ENCODE measurements around the gene CLOCK. TPM values are rescaled to one million over a fixed set of nuclear protein-coding genes. Genes with fewer than 3 reads are reported as not detected.

Gene CLOCK
- total RNA-seq, 2 experiments from 2014 or later = 1.9 to 9.0 TPM

GRCh38 chr4:55503169-55503568, 43.5 kb downstream of the CLOCK start:
- CTCF ChIA-PET (ENCODE audit: unreplicated experiment) = no interaction called here
- intact Hi-C loops (cut with micrococcal nuclease; ENCODE audit: unreplicated experiment) = no loop called here
- DNase-seq (ENCODE audit: low spot score) = no peak
- Histone ChIP-seq H3K79me2 (ENCODE audit: insufficient read depth, low read depth, low read length) (no peaks in the 10 kb centered on the region), H3K4me2 (ENCODE audit: low read length) (no peak overlapping the region), H3K4me3 (ENCODE audit: low read depth, low read length, poor library complexity, severe bottlenecking) (no peak overlapping the region), H3K27ac (ENCODE audit: low read depth, low read length, poor library complexity, severe bottlenecking) (no peak overlapping the region), H4K20me1 (ENCODE audit: insufficient read depth, low read length) (no peaks in the 10 kb centered on the region), H3K9me3 (ENCODE audit: low read length) (no peaks in the 10 kb centered on the region), H2AFZ (ENCODE audit: low read length) (no peak overlapping the region), H3K4me1 (ENCODE audit: insufficient read depth, low read length, poor library complexity, severe bottlenecking) (no peaks in the 10 kb centered on the region), H3K9me2 (ENCODE audit: insufficient read depth, low read length) (no peaks in the 10 kb centered on the region), H3K36me3 (ENCODE audit: insufficient read depth, low read length) (no peaks in the 10 kb centered on the region)
- TF ChIP-seq, protein P1, sequence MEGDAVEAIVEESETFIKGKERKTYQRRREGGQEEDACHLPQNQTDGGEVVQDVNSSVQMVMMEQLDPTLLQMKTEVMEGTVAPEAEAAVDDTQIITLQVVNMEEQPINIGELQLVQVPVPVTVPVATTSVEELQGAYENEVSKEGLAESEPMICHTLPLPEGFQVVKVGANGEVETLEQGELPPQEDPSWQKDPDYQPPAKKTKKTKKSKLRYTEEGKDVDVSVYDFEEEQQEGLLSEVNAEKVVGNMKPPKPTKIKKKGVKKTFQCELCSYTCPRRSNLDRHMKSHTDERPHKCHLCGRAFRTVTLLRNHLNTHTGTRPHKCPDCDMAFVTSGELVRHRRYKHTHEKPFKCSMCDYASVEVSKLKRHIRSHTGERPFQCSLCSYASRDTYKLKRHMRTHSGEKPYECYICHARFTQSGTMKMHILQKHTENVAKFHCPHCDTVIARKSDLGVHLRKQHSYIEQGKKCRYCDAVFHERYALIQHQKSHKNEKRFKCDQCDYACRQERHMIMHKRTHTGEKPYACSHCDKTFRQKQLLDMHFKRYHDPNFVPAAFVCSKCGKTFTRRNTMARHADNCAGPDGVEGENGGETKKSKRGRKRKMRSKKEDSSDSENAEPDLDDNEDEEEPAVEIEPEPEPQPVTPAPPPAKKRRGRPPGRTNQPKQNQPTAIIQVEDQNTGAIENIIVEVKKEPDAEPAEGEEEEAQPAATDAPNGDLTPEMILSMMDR (conservative IDR thresholded peaks at IDR 0.05; ENCODE audit: low read length) = no peak
- no peak for TF ChIP-seq EZH2phosphoT487 (IDR thresholded peaks at IDR 0.05; ENCODE audit: borderline replicate concordance, low read depth, low read length)
- BruUV-seq (replicated peaks) = no TSS peak
- POLR2A ChIA-PET = interaction anchor here (1.6 kb wide), 1 partner anchor 24 kb away, joined by 3 read pairs; no protein-coding TSS in a partner anchor

GRCh38 chr4:55500072-55500471, 46.6 kb downstream of the CLOCK start:
- no peaks in the 10 kb centered on the region for H3K79me2 ChIP-seq (ENCODE audit: insufficient read depth, low read depth, low read length)
- ChIA-PET POLR2A (no interaction called here), CTCF (ENCODE audit: unreplicated experiment) (no interaction called here)
- no peaks in the 10 kb centered on the region for H4K20me1 ChIP-seq (ENCODE audit: insufficient read depth, low read length)
- no peaks in the 10 kb centered on the region for H3K36me3 ChIP-seq (ENCODE audit: insufficient read depth, low read length)
- BruUV-seq (replicated peaks) = no TSS peak
- no peak for DNase-seq (ENCODE audit: low spot score)
- H3K4me2 ChIP-seq (ENCODE audit: low read length) = no peak overlapping the region
- H3K27ac ChIP-seq (ENCODE audit: low read depth, low read length, poor library complexity, severe bottlenecking) = no peak overlapping the region
- TF ChIP-seq EZH2phosphoT487 (IDR thresholded peaks at IDR 0.05; ENCODE audit: borderline replicate concordance, low read depth, low read length) = no peak
- TF ChIP-seq, protein P1 (conservative IDR thresholded peaks at IDR 0.05; ENCODE audit: low read length) = no peak
- intact Hi-C loops (cut with micrococcal nuclease; ENCODE audit: unreplicated experiment) = no loop called here
- H3K9me2 ChIP-seq (ENCODE audit: insufficient read depth, low read length) = no peaks in the 10 kb centered on the region
- no peak overlapping the region for H3K4me3 ChIP-seq (ENCODE audit: low read depth, low read length, poor library complexity, severe bottlenecking)
- H2AFZ ChIP-seq (ENCODE audit: low read length) = no peak overlapping the region
- H3K4me1 ChIP-seq (ENCODE audit: insufficient read depth, low read length, poor library complexity, severe bottlenecking) = no peaks in the 10 kb centered on the region
- no peaks in the 10 kb centered on the region for H3K9me3 ChIP-seq (ENCODE audit: low read length)

DNA sequence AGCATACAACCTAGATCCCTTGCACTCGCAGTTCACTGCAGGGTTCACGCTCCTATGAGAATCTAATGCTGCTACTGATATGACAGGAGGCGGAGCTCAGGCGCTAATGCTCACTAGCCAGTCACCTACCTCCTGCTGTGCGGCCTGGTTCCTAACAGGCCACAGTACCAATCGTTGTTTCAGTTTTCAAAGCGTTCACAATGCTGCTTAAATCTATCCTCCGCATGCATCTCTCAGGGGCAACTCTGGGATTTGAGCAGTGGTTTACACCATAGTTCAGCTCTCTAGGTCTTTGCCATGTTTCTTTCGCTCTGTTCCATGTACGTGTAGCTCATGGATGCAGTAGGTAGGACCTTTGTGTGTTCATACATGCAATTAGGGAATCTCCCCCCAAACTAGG, 47.2 kb downstream of the CLOCK start:
- Histone ChIP-seq H3K79me2 (ENCODE audit: insufficient read depth, low read depth, low read length) (no peaks in the 10 kb centered on the region), H3K36me3 (ENCODE audit: insufficient read depth, low read length) (no peaks in the 10 kb centered on the region), H3K4me2 (ENCODE audit: low read length) (no peak overlapping the region), H3K27ac (ENCODE audit: low read depth, low read length, poor library complexity, severe bottlenecking) (no peak overlapping the region), H4K20me1 (ENCODE audit: insufficient read depth, low read length) (no peaks in the 10 kb centered on the region), H3K4me3 (ENCODE audit: low read depth, low read length, poor library complexity, severe bottlenecking) (no peak overlapping the region), H3K4me1 (ENCODE audit: insufficient read depth, low read length, poor library complexity, severe bottlenecking) (no peaks in the 10 kb centered on the region), H3K9me3 (ENCODE audit: low read length) (no peaks in the 10 kb centered on the region), H2AFZ (ENCODE audit: low read length) (no peak overlapping the region), H3K9me2 (ENCODE audit: insufficient read depth, low read length) (no peaks in the 10 kb centered on the region)
- intact Hi-C loops (cut with micrococcal nuclease; ENCODE audit: unreplicated experiment) = no loop called here
- no peak for TF ChIP-seq EZH2phosphoT487 (IDR thresholded peaks at IDR 0.05; ENCODE audit: borderline replicate concordance, low read depth, low read length)
- TF ChIP-seq, protein P1 (conservative IDR thresholded peaks at IDR 0.05; ENCODE audit: low read length) = no peak
- POLR2A ChIA-PET = interaction anchor here (0.6 kb wide), 1 partner anchor 756 kb away, joined by 3 read pairs; no protein-coding TSS in a partner anchor
- CTCF ChIA-PET (ENCODE audit: unreplicated experiment) = no interaction called here
- no TSS peak for BruUV-seq (replicated peaks)
- no peak for DNase-seq (ENCODE audit: low spot score)

All from OCI-LY7 (cell line).